Thyroid gland (tissue), 4 donors: Measurements from ENCODE around the gene MRPL44. TPM values are rescaled to one million over a fixed set of nuclear protein-coding genes. Genes with fewer than 3 reads are reported as not detected.

Source experiments
- DNase-seq, 2 donors: peaks; one replicate each; pipeline ENCODE4 v3.0.0-alpha.2; 2019
- H3K27ac ChIP-seq, 3 donors: fragments of 200-600 bp; sonication (generic); 1 replicate in 2 of 3; 2 replicates in 1 of 3; pipeline ENCODE4 v1.5.1; 2016 to 2019; ENCODE audit warnings: mild to moderate bottlenecking in 1 of 3, moderate library complexity in 1 of 3
- H3K27me3 ChIP-seq: fragments of 200-600 bp; sonication (generic); one replicate; pipeline ENCODE4 v1.5.1; 2019
- H3K36me3 ChIP-seq, 2 donors: fragments of 200-600 bp; sonication (generic); one replicate each; pipeline ENCODE4 v1.5.1; 2016 to 2019
- H3K4me1 ChIP-seq, 2 donors: fragments of 200-600 bp; sonication (generic); one replicate each; pipeline ENCODE4 v1.5.1; 2017 to 2019
- H3K4me3 ChIP-seq, 3 donors: fragments of 200-600 bp; sonication (generic); replicated peaks in 1 of 3; 1 replicate in 2 of 3; 2 replicates in 1 of 3; pipeline ENCODE4 v1.5.1; 2016; ENCODE audit warnings: mild to moderate bottlenecking in 1 of 3
- H3K9me3 ChIP-seq: fragments of 200-600 bp; sonication (generic); one replicate; pipeline ENCODE4 v1.5.1; 2017
- POLR2A ChIP-seq, 2 donors: fragments of 450-650 bp; IDR thresholded peaks; one replicate each; pipeline ENCODE4 v1.6.1; 2017; ENCODE audit warnings: antibody characterized with exemption in 2 of 2, mild to moderate bottlenecking in 2 of 2, moderate library complexity in 1 of 2
- WGBS, 2 donors: methylation state at CpG; one replicate each; pipeline ENCODE4 v1.1.5; 2017; 5-methylcytosine and 5-hydroxymethylcytosine counted together
- intact Hi-C: fragments of 100-400 bp; cut with DNase I; formaldehyde crosslinking; loops from one replicate; pipeline ENCODE4 v1.15.1; 2023
- total RNA-seq, 4 donors: library from RNA; depleted of rRNA; stranded (reverse); fragments of >200 nt; gene quantifications; one replicate each; pipeline ENCODE4 v1.2.3, GENCODE V29; 2016
- TF ChIP-seq, protein P1 (sequence below), 6 experiments: fragments of 200-600 bp in 3 of 6; fragments of 450-650 bp in 3 of 6; sonication (generic) in 3 of 6; IDR thresholded peaks; one replicate each; pipeline ENCODE4 v1.5.1; 2016 to 2019; ENCODE audit warnings: antibody characterized with exemption in 6 of 6, mild to moderate bottlenecking in 2 of 6, inconsistent platforms in 1 of 6, moderate library complexity in 1 of 6

MRPL44 gene
- total RNA-seq, 4 donors from 2014 or later: 18.4 to 27.1 (median 25.3) TPM

DNA sequence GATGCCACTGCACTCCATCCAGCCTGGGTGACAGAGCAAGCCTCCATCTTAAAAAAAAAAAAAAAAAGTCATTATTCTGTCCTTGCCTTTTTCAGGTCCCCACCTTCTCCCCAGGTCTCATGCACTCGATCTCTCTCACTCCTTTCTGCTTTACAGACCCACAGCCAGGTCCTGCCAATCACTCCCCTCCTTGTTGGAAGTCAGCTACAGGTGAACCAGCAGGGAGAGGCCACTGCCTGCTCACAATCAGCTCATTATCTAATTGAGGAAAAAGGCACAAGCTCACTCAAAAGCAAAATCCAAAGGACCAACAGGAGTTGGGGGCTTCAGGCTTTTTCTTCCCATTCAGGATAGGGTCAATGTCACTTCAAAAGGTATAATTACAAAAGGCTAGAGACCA, 14.1 kb upstream of the MRPL44 start:
- TF ChIP-seq POLR2A (IDR thresholded peaks at IDR 0.05): no peak
- TF ChIP-seq, protein P1, sequence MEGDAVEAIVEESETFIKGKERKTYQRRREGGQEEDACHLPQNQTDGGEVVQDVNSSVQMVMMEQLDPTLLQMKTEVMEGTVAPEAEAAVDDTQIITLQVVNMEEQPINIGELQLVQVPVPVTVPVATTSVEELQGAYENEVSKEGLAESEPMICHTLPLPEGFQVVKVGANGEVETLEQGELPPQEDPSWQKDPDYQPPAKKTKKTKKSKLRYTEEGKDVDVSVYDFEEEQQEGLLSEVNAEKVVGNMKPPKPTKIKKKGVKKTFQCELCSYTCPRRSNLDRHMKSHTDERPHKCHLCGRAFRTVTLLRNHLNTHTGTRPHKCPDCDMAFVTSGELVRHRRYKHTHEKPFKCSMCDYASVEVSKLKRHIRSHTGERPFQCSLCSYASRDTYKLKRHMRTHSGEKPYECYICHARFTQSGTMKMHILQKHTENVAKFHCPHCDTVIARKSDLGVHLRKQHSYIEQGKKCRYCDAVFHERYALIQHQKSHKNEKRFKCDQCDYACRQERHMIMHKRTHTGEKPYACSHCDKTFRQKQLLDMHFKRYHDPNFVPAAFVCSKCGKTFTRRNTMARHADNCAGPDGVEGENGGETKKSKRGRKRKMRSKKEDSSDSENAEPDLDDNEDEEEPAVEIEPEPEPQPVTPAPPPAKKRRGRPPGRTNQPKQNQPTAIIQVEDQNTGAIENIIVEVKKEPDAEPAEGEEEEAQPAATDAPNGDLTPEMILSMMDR (IDR thresholded peaks at IDR 0.05): no peak
- WGBS, 2 donors: 69 to 87% methylated on average over 1 of the region's 1 CpG

DNA sequence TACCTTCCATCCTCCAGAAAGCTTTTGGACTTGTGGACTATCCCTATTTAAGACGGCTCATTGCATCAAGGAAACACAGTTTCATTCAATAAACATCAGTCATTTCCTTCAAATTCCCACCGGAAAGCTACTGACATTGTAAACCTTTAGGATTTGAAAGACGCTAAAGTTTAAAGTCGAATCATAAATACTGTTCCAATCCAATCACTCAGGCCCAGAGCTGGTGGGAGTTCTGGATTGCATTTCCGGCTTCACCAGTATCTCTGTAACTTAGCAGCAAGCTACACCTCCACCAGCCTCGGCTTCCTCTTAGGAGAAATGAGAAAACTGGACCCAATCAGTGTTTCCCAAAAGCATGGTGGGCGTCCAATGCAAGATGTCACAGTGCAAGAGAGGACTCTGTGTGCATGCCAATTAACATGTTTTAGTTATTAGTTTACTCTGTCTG, 13.7 kb upstream of the MRPL44 start:
- peak overlapping the region in 2 of 3 donors; percentile 95 to 96 for H3K4me3 ChIP-seq
- intact Hi-C loops: no loop called here
- H3K4me1 ChIP-seq: peaks cover 12 to 43% of the 10 kb centered on the region in 2 donors
- DNase-seq: no peak
- peak overlapping the region; percentile 87 to 98 (median 95) for H3K27ac ChIP-seq
- no peaks in the 10 kb centered on the region for H3K36me3 ChIP-seq
- TF ChIP-seq, protein P1 (IDR thresholded peaks at IDR 0.05): no peak
- no peak for TF ChIP-seq POLR2A (IDR thresholded peaks at IDR 0.05)
- H3K27me3 ChIP-seq: no peaks in the 10 kb centered on the region
- 49 to 51% methylated on average over 7 of the region's 7 CpGs for WGBS, 2 donors
- H3K9me3 ChIP-seq: no peaks in the 10 kb centered on the region

More for the DNA sequence above, 14.1 kb upstream of the MRPL44 start:
- intact Hi-C loops: no loop called here
- peak overlapping the region in 2 of 3 donors; percentile 95 to 98 for H3K27ac ChIP-seq
- H3K4me3 ChIP-seq: no peak overlapping the region
- DNase-seq: no peak
- H3K27me3 ChIP-seq: no peaks in the 10 kb centered on the region
- peaks cover 12 to 41% of the 10 kb centered on the region in 2 donors for H3K4me1 ChIP-seq
- no peaks in the 10 kb centered on the region for H3K36me3 ChIP-seq
- no peaks in the 10 kb centered on the region for H3K9me3 ChIP-seq

DNA sequence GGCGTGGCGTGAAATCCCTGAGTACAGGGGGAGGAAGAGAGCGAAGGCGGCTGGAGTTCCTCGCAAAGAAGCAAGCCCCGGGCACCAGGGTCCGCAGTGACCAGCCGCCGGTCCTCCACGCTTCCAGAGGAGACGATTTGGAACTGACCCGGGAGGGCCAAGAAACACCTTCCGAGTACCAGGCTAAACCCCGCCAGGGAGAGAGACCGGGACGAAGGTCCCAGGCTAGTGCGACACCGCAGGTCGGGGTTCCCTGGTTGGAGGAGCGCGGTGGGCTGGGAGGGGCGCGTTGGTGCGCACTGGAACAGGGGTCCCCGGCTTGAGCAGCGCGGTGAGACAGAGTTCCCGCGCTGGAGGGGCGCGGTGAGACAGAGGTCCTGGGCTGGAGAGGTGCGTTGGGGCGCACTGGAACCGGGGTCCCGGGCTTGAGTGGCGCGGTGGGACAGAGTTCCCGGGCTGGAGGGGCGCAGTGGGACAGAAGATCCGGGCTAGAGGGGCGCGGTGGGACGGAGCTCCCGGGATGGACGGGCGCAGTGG, 13.0 kb upstream of the MRPL44 start:
- Histone ChIP-seq H3K36me3 (no peaks in the 10 kb centered on the region), H3K9me3 (no peaks in the 10 kb centered on the region), H3K27me3 (no peaks in the 10 kb centered on the region), H3K27ac (peak overlapping the region; percentile 87 to 98 (median 95)), H3K4me3 (peak overlapping the region; percentile 91 to 96 (median 95)), H3K4me1 (peaks cover 12 to 37% of the 10 kb centered on the region in 2 donors)
- peak; percentile 45 to 52 for DNase-seq
- intact Hi-C loops: no loop called here
- TF ChIP-seq, protein P1 (IDR thresholded peaks at IDR 0.05): no peak
- TF ChIP-seq POLR2A (IDR thresholded peaks at IDR 0.05): no peak
- 1 to 2% methylated on average over 25 to 40 of the region's 46 CpGs for WGBS, 2 donors

DNA sequence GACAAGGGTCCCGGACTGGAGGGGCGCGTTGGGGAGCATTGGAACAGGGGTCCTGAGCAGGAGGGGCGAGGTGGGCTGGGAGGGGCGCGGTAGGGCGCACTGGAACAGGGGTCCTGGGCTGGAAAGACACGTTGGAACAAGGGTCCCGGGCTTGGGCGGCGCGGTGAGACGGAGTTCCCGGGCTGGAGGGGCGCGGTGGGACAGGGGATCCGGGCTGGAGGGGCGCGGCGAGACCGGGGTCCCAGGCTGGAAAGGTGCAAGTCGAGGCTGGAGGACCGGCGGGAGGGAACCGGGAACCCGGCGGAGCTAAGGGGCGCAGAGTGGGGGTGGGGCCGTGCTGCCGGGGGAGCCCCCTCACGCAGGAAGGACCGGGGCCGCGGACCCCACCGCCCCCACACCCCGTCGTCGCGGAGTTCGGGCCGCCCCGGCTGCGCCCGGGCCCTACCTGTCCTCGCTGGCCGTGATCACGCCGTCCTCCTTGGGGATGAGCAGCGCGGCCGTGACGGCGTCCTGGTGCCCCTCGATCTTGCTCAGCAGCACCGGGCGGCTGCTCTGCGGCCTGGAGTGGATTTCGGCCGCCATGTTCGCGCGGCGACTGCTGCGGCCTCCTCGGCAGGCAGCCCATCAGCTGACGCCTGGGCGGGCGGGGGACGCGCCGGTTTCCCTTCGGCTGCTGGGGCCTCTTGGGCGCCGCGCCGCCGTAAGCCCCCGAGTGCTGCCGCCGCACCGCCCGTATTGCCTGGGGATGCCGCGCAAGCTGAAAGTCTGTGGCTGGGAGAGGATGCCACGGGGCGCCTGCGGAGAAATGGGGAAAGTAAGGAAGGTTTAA, 12.3 kb upstream of the MRPL44 start, which contains the start of gene WDFY1:
Gene WDFY1, minus strand, starts transcription at position 633 of the 829 bp plus-strand sequence. Its CDS starts 51 bp downstream, at position 582.
- peak within 1 kb of the TSS; percentile 87 to 98 (median 95) for H3K27ac ChIP-seq
- intact Hi-C loops: no loop called here
- H3K4me3 ChIP-seq: peak within 1 kb of the TSS; percentile 91 to 96 (median 95)
- H3K4me1 ChIP-seq: peaks cover 12 to 37% of the 10 kb centered on the region in 2 donors
- no peaks in the 10 kb centered on the region for H3K36me3 ChIP-seq
- 1% methylated on average over 40 to 46 of the region's 87 CpGs for WGBS, 2 donors
- peak; percentile 87 to 91 for DNase-seq
- TF ChIP-seq POLR2A (IDR thresholded peaks at IDR 0.05): peak; percentile 20 to 90
- TF ChIP-seq, protein P1 (IDR thresholded peaks at IDR 0.05): peak in 1 of 6 experiments; percentile 5
- H3K9me3 ChIP-seq: no peaks in the 10 kb centered on the region
- no peaks in the 10 kb centered on the region for H3K27me3 ChIP-seq
